Measurements from ENCODE around the gene SMOC1.

SMOC1 gene

DNA sequence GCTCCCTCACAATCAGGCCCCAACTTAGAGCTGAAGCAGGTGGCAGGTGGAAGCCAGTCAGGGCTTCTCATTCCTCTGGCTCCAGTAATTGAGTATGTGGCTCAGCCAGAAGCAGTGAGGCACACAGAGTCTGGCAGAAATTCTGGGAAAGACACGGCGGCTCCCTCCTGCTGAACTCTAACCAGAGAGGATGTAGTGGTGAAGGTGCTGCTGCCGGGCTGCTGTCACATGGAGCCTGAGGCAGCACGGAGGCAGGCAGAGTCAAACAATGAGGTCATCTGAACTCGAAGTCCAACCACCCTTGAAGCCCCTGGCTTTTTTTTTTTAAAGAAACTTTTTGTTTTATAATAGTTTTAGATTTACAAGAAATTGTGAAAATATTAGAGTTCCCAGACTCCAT lies 33.4 kb upstream of the SMOC1 start:
- Histone ChIP-seq H3K9me3 (replicated peaks in 1 of 2; ENCODE audit: control insufficient read depth in 2 of 2, insufficient read depth in 1 of 2, low read depth in 1 of 2, low read length in 2 of 2) (no peaks in the 10 kb centered on the region), H3K27ac (replicated peaks; ENCODE audit: low read length) (no peak overlapping the region), H2BK120ac (ENCODE audit: low read depth, low read length) (no peak overlapping the region), H3K4me2 (ENCODE audit: insufficient read depth, low read length, poor library complexity, severe bottlenecking) (no peak overlapping the region), H2BK5ac (ENCODE audit: low read length) (no peak overlapping the region), H3K36me3 (replicated peaks in 1 of 2; ENCODE audit: control insufficient read depth in 2 of 2, insufficient read depth in 2 of 2, low read length in 2 of 2) (no peaks in the 10 kb centered on the region), H3K23ac (ENCODE audit: low read depth, low read length, poor library complexity) (no peak overlapping the region), H3K4me3 (ENCODE audit: low read length in 2 of 2) (no peak overlapping the region), H2AFZ (ENCODE audit: low read length) (peak overlapping the region; percentile 15), H3K4me1 (ENCODE audit: control insufficient read depth in 2 of 2, insufficient read depth in 1 of 2, low read depth in 1 of 2, low read length in 2 of 2) (peaks cover 23 to 32% of the 10 kb centered on the region in 2 donors), H3K14ac (ENCODE audit: low read length) (peak overlapping the region; percentile 39), H3K18ac (ENCODE audit: low read length) (peak overlapping the region; percentile 78), H2AK5ac (ENCODE audit: low read depth, low read length) (no peak overlapping the region), H4K8ac (ENCODE audit: low read depth, low read length) (no peak overlapping the region), H2BK15ac (ENCODE audit: low read length) (peak overlapping the region; percentile 20), H4K91ac (ENCODE audit: low read depth, low read length, poor library complexity) (peak overlapping the region; percentile 81), H3K79me1 (ENCODE audit: low read depth, low read length) (no peaks in the 10 kb centered on the region), H2BK12ac (ENCODE audit: low read length) (peak overlapping the region; percentile 59), H3K27me3 (ENCODE audit: control insufficient read depth in 3 of 3, insufficient read depth in 3 of 3, low read depth in 1 of 3, low read length in 3 of 3) (peaks cover 0 to 2% (median 0%) of the 10 kb centered on the region in 3 experiments), H3K4ac (ENCODE audit: low read length) (peak overlapping the region; percentile 14), H3K9ac (ENCODE audit: low read depth, low read length, poor library complexity) (peak overlapping the region; percentile 51)
- DNase-seq (ENCODE audit: low spot score): no peak
- WGBS, 2 donors (ENCODE audit: extremely low coverage in 2 of 2, insufficient read length in 2 of 2, insufficient replicate concordance in 1 of 2): no CpG with 5 or more reads among the region's 5 CpGs

DNA sequence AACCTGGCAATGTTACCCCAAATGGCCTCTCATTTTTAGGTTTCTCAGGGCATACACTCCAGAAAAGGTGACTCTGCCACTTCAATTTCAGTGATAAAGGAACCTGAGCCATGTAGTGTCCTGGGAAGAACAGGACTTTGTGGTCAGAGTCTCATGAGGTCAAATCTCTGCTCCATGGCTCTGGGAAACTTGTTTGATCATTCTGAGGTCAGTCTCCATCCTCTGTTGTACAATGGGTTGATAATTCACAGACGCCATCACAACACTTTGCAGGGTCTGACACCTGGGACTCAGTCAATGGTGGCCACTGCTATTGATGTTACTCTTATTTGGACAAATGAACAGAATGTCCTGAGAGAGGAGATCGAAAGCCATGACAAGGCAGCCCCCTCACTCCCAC lies 31.1 kb upstream of the SMOC1 start:
- no peak overlapping the region for H2BK12ac ChIP-seq (ENCODE audit: low read length)
- no peaks in the 10 kb centered on the region for H3K36me3 ChIP-seq (replicated peaks in 1 of 2; ENCODE audit: control insufficient read depth in 2 of 2, insufficient read depth in 2 of 2, low read length in 2 of 2)
- H3K9me3 ChIP-seq (replicated peaks in 1 of 2; ENCODE audit: control insufficient read depth in 2 of 2, insufficient read depth in 1 of 2, low read depth in 1 of 2, low read length in 2 of 2): no peaks in the 10 kb centered on the region
- peaks cover 0 to 14% (median 0%) of the 10 kb centered on the region in 3 experiments for H3K27me3 ChIP-seq (ENCODE audit: control insufficient read depth in 3 of 3, insufficient read depth in 3 of 3, low read depth in 1 of 3, low read length in 3 of 3)
- DNase-seq (ENCODE audit: low spot score): no peak
- H3K9ac ChIP-seq (ENCODE audit: low read depth, low read length, poor library complexity): no peak overlapping the region
- no peak overlapping the region for H3K27ac ChIP-seq (replicated peaks; ENCODE audit: low read length)
- peak overlapping the region; percentile 53 for H3K18ac ChIP-seq (ENCODE audit: low read length)
- H2BK15ac ChIP-seq (ENCODE audit: low read length): no peak overlapping the region
- H4K8ac ChIP-seq (ENCODE audit: low read depth, low read length): no peak overlapping the region
- H2BK120ac ChIP-seq (ENCODE audit: low read depth, low read length): no peak overlapping the region
- H3K4me3 ChIP-seq (ENCODE audit: low read length in 2 of 2): no peak overlapping the region
- no peak overlapping the region for H3K23ac ChIP-seq (ENCODE audit: low read depth, low read length, poor library complexity)
- WGBS, 2 donors (ENCODE audit: extremely low coverage in 2 of 2, insufficient read length in 2 of 2, insufficient replicate concordance in 1 of 2): no CpG with 5 or more reads among the region's 2 CpGs
- H3K4me1 ChIP-seq (ENCODE audit: control insufficient read depth in 2 of 2, insufficient read depth in 1 of 2, low read depth in 1 of 2, low read length in 2 of 2): peaks cover 6 to 23% of the 10 kb centered on the region in 2 donors
- peak overlapping the region; percentile 26 for H2AK5ac ChIP-seq (ENCODE audit: low read depth, low read length)
- H2AFZ ChIP-seq (ENCODE audit: low read length): no peak overlapping the region
- no peaks in the 10 kb centered on the region for H3K79me1 ChIP-seq (ENCODE audit: low read depth, low read length)
- no peak overlapping the region for H3K14ac ChIP-seq (ENCODE audit: low read length)
- no peak overlapping the region for H4K91ac ChIP-seq (ENCODE audit: low read depth, low read length, poor library complexity)
- no peak overlapping the region for H3K4me2 ChIP-seq (ENCODE audit: insufficient read depth, low read length, poor library complexity, severe bottlenecking)
- H2BK5ac ChIP-seq (ENCODE audit: low read length): no peak overlapping the region
- no peak overlapping the region for H3K4ac ChIP-seq (ENCODE audit: low read length)

DNA sequence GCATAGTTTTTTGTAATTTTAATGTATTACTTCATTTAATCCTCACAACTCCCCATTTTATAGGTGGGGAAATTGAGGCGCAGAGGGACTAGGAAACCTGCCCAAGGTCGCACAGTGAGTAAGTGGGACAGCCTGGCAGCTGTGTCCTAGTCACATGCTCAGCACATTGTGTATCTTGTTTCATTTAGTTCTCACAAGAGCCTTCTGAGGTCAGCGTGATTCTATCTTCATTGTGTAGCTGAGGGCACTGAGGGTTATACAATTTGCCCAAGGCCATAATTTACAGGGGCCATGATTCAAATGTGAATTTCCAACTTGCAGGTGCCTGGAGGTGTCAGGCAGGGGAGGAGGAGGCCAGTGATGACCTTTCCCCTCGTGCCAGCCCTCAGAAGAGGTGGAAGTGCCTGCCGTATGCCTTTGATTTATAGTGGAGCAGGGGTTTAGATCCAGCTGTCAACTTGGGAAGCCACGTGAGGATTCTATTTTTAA lies 30.3 kb upstream of the SMOC1 start:
- Histone ChIP-seq H3K18ac (ENCODE audit: low read length) (no peak overlapping the region), H3K27ac (replicated peaks; ENCODE audit: low read length) (no peak overlapping the region), H3K9me3 (replicated peaks in 1 of 2; ENCODE audit: control insufficient read depth in 2 of 2, insufficient read depth in 1 of 2, low read depth in 1 of 2, low read length in 2 of 2) (no peaks in the 10 kb centered on the region), H3K23ac (ENCODE audit: low read depth, low read length, poor library complexity) (no peak overlapping the region), H2BK5ac (ENCODE audit: low read length) (no peak overlapping the region), H3K79me1 (ENCODE audit: low read depth, low read length) (no peaks in the 10 kb centered on the region), H3K27me3 (ENCODE audit: control insufficient read depth in 3 of 3, insufficient read depth in 3 of 3, low read depth in 1 of 3, low read length in 3 of 3) (peaks cover 0 to 14% (median 0%) of the 10 kb centered on the region in 3 experiments), H3K4me2 (ENCODE audit: insufficient read depth, low read length, poor library complexity, severe bottlenecking) (no peak overlapping the region), H4K8ac (ENCODE audit: low read depth, low read length) (no peak overlapping the region), H2AFZ (ENCODE audit: low read length) (no peak overlapping the region), H3K4ac (ENCODE audit: low read length) (no peak overlapping the region), H2BK120ac (ENCODE audit: low read depth, low read length) (no peak overlapping the region), H3K9ac (ENCODE audit: low read depth, low read length, poor library complexity) (no peak overlapping the region), H2AK5ac (ENCODE audit: low read depth, low read length) (no peak overlapping the region), H3K14ac (ENCODE audit: low read length) (no peak overlapping the region), H3K4me3 (ENCODE audit: low read length in 2 of 2) (no peak overlapping the region), H2BK12ac (ENCODE audit: low read length) (no peak overlapping the region), H4K91ac (ENCODE audit: low read depth, low read length, poor library complexity) (no peak overlapping the region), H3K36me3 (replicated peaks in 1 of 2; ENCODE audit: control insufficient read depth in 2 of 2, insufficient read depth in 2 of 2, low read length in 2 of 2) (no peaks in the 10 kb centered on the region), H2BK15ac (ENCODE audit: low read length) (no peak overlapping the region), H3K4me1 (ENCODE audit: control insufficient read depth in 2 of 2, insufficient read depth in 1 of 2, low read depth in 1 of 2, low read length in 2 of 2) (peaks cover 0 to 22% of the 10 kb centered on the region in 2 donors)
- no peak for DNase-seq (ENCODE audit: low spot score)
- no CpG with 5 or more reads among the region's 6 CpGs for WGBS, 2 donors (ENCODE audit: extremely low coverage in 2 of 2, insufficient read length in 2 of 2, insufficient replicate concordance in 1 of 2)

DNA sequence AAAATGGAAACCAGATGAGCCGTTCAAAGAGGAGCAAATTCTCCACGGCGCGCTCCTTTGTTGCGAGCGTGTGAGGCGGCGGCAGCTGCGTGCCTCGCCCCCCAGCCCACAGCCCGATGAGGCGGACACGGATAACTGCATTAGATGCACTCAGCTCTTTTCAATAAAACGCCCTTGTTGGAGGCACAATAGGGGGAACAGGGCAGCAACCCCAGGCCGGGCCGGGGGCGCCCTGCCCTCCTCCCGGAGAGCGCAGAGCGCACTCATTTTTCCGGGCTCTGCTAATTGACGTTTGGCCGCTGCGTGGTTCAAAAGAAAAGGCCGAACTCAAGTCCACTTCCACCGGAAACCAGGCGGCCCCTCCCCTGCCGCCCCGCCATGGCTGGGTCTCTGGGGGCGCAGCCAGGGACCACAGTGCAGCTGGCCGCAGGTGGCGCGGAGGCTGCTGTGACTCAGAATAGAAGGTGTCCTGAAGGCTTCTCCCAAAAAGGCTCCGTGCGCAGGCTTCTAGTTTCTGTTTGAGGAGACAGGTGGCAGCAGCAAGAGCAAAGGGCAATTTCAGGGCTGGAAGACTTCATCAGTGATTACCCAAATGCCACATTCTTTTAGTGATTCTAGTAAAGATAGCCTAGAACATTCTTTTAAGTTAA lies 29.0 kb upstream of the SMOC1 start:
- H3K4me3 ChIP-seq (ENCODE audit: low read length in 2 of 2): peak overlapping the region in 1 of 2 donors; percentile 16
- H2BK5ac ChIP-seq (ENCODE audit: low read length): peak overlapping the region; percentile 56
- WGBS, 2 donors (ENCODE audit: extremely low coverage in 2 of 2, insufficient read length in 2 of 2, insufficient replicate concordance in 1 of 2): no CpG with 5 or more reads among the region's 35 CpGs
- H3K4me1 ChIP-seq (ENCODE audit: control insufficient read depth in 2 of 2, insufficient read depth in 1 of 2, low read depth in 1 of 2, low read length in 2 of 2): peaks cover 0 to 22% of the 10 kb centered on the region in 2 donors
- no peaks in the 10 kb centered on the region for H3K36me3 ChIP-seq (replicated peaks in 1 of 2; ENCODE audit: control insufficient read depth in 2 of 2, insufficient read depth in 2 of 2, low read length in 2 of 2)
- H3K9ac ChIP-seq (ENCODE audit: low read depth, low read length, poor library complexity): no peak overlapping the region
- peak overlapping the region; percentile 23 for H2BK15ac ChIP-seq (ENCODE audit: low read length)
- no peak overlapping the region for H3K27ac ChIP-seq (replicated peaks; ENCODE audit: low read length)
- H4K91ac ChIP-seq (ENCODE audit: low read depth, low read length, poor library complexity): no peak overlapping the region
- H3K18ac ChIP-seq (ENCODE audit: low read length): peak overlapping the region; percentile 88
- H4K8ac ChIP-seq (ENCODE audit: low read depth, low read length): no peak overlapping the region
- H3K4me2 ChIP-seq (ENCODE audit: insufficient read depth, low read length, poor library complexity, severe bottlenecking): no peak overlapping the region
- no peaks in the 10 kb centered on the region for H3K9me3 ChIP-seq (replicated peaks in 1 of 2; ENCODE audit: control insufficient read depth in 2 of 2, insufficient read depth in 1 of 2, low read depth in 1 of 2, low read length in 2 of 2)
- H3K4ac ChIP-seq (ENCODE audit: low read length): no peak overlapping the region
- no peak overlapping the region for H3K14ac ChIP-seq (ENCODE audit: low read length)
- peak overlapping the region; percentile 76 for H2BK12ac ChIP-seq (ENCODE audit: low read length)
- no peaks in the 10 kb centered on the region for H3K79me1 ChIP-seq (ENCODE audit: low read depth, low read length)
- peaks cover 0 to 20% (median 0%) of the 10 kb centered on the region in 3 experiments for H3K27me3 ChIP-seq (ENCODE audit: control insufficient read depth in 3 of 3, insufficient read depth in 3 of 3, low read depth in 1 of 3, low read length in 3 of 3)
- peak overlapping the region; percentile 53 for H2BK120ac ChIP-seq (ENCODE audit: low read depth, low read length)
- H3K23ac ChIP-seq (ENCODE audit: low read depth, low read length, poor library complexity): no peak overlapping the region
- H2AFZ ChIP-seq (ENCODE audit: low read length): peak overlapping the region; percentile 83
- DNase-seq (ENCODE audit: low spot score): no peak
- H2AK5ac ChIP-seq (ENCODE audit: low read depth, low read length): peak overlapping the region; percentile 86

Data from neuronal stem cell (in vitro differentiated cells).